ENCODE results near the gene ECHDC3. TPM values are rescaled to one million over a fixed set of nuclear protein-coding genes. Genes with fewer than 3 reads are reported as not detected.

Gene ECHDC3
- total and polyA plus RNA-seq, 2 of the 8 experiments (the other 6 are each of a cell fraction or from before 2014, with no cell fraction given) = 15.6 to 19.9 TPM

GRCh38 chr10:11742009-11742778 is at the start of gene ECHDC3 (continued):
- TF ChIP-seq KDM5A (IDR thresholded peaks at IDR 0.05; ENCODE audit: low read length) = no peak
- TF ChIP-seq SUZ12 (IDR thresholded peaks at IDR 0.05; ENCODE audit: low read length) = no peak
- no peak for TF ChIP-seq SIRT6 (IDR thresholded peaks at IDR 0.05; ENCODE audit: low read length)
- TF ChIP-seq, protein P1, sequence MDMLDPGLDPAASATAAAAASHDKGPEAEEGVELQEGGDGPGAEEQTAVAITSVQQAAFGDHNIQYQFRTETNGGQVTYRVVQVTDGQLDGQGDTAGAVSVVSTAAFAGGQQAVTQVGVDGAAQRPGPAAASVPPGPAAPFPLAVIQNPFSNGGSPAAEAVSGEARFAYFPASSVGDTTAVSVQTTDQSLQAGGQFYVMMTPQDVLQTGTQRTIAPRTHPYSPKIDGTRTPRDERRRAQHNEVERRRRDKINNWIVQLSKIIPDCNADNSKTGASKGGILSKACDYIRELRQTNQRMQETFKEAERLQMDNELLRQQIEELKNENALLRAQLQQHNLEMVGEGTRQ (IDR thresholded peaks at IDR 0.05; ENCODE audit: low read length) = no peak

Measured in H1 (cell line).